Measurements from ENCODE around the gene UCHL5.
"Not testable (repeated sequence)": the region's sequence is repeated elsewhere in the genome, so short reads cannot be mapped to it uniquely, and the experiment has no call there.

UCHL5 gene

DNA sequence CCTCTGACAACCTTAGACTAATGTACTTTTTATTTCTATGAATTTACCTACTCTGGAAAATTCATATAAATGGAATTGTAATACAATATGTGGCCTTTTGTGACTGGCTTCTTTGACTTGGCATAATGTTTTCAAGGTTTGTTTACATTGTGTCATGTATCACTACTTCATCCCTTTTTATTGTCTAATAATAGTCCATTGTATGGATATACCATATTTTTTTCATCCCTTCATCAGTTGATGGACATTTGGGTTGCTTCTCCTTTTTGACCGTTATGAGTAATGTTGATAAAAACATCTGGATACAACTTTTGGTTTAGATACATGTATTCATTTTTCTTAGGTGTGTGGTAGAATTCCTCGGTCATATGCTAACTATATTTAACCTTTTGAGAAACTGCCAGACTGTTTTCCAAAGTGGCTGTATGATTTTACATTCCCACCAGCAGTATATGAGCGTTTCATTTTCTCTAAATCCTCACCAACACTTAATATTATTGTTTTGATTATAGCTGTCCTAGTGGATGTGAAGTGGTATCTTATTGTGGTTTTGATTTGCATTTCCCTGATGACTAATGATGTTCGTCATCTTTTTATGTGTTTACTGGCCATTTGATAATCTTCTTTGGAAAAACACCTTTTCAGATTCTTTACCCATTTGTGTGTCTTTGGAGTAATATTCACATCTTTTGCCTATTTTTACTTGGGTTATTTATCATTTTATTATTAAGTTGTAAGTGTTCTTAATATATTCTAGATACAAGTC lies 3.7 kb upstream of the UCHL5 start:
- no peak for DNase-seq

DNA sequence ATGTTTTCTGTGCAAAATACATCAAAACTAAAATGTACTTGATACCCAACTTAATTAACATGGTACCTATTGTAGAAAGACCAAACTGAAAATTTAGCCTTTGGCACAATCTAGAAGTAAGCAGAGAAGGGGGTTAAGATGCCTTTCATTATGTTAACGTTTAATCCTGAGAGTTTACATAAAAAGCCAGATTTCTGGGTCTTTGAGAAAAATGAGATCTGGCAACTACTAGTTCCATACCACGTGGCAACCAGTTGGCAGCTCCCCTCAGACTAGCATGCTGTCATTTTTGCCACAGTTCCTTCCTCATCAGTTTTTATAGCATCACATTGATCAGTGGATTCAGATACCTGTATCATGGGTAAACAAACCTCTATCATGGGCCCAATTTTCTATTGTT lies 1.8 kb upstream of the UCHL5 start:
- no peak for DNase-seq

DNA sequence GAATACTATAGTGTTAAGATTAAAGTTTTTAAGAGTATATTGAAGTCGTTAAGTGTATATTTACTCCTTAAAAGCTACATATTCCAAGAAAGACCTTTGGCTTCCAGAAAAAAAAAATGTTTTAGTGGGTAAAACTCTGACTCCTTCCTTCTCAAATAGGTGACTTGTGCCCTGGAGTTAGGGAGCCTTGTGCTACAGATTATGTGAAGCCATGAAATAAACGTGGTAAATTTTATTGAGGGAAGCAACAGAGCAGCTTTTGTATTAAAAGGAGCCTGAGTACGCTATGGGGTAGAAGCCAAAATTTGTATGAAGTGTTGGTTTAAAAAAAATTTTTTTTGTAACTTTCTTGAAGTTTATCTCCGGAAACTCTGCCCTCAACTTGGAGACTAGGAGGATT lies 1.2 kb upstream of the UCHL5 start:
- no peak for DNase-seq

DNA sequence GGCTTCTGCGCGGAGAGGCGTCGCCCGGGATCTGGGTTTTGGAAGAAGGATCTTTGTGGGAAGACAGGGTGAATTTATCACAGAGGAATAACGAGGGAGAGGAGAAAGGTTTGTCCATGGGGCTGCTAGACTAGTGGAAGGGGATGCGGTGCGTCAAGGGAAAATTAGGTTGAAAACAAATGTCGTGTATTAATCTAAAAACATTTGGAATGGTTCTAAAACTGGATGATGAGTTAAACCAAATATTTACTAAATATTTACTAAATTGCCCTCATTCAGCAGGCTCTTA lies 899 bp upstream of the UCHL5 start:
- no peak for DNase-seq

DNA sequence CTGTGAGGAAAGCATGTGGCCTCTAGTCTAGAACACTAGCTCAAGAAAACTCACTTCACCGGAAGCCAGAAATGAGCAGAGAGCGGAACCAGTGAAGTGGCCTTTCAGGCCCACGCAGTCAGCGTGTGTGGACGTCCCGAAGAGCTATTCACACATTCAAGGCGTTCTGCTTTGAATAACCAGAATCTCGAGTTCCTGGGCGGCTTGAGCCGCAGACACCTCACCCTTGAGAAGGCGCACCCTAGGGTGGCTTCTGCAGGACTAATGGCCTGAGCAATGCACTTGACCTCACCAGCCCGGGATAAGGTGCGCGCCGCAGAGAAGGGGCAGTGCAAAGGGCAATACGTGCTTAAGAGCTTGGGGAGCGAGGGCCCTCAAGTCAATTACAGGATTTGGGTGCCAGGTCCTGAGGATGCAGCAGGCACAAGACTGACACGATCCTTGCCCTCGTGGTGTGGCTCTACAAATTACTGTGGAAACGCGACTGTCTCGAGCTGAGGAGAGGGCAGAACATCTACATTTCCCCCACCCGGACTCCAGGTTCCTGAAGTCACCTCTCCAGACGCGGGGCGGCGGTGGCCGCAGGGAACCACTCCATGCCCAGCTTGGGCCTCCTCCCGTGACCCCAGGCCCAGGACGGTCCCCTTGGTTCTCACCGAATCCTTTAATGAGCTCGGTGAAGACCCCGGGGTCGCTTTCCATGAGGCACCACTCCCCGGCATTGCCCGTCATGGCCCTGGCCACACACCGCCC lies 455 bp downstream of the UCHL5 start:
- peak; percentile 20 for DNase-seq

DNA sequence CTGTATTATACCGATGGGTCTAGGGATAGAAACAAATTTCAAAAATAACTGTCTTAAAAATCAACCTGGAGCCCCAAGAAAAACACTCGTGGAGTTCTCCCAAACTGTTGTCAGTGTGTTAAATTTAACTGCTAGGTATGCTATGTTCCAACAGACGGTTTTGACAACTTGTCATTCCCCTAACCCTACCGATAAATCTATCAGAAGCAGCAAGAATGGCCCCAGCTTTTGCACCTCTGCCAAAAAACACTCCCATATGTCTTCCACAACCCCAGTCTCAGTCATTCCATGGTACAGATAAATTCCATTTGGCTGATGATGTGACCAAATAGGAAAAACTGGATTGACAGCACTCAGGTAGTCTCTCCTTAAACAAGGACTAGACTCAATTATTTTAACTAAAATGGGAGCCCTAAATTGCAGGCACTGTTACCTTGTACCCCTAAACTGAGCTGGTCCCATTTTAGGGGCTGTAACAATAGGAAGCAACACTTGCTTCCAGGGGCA lies 4.9 kb downstream of the UCHL5 start:
- no peak for DNase-seq

DNA sequence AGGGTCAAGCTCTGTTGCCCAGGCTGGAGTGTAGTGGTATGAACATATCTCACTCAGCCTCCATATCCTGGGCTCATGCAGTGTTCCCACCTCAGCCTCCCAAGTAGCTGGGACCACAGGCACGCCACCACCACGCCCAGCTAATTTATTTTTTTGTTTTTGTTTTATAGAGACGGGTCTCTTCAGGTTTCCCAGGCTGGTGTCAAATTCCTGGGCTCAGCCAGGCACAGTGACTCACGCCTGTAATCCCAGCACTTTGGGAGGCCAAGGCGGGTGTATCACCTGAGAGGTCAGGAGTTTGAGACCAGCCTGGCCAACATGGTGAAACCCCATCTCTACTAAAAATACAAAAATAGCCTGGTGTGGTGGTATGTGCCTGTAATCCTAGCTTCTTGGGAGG lies 10.2 kb downstream of the UCHL5 start:
- DNase-seq, result not testable (repeated sequence)

DNA sequence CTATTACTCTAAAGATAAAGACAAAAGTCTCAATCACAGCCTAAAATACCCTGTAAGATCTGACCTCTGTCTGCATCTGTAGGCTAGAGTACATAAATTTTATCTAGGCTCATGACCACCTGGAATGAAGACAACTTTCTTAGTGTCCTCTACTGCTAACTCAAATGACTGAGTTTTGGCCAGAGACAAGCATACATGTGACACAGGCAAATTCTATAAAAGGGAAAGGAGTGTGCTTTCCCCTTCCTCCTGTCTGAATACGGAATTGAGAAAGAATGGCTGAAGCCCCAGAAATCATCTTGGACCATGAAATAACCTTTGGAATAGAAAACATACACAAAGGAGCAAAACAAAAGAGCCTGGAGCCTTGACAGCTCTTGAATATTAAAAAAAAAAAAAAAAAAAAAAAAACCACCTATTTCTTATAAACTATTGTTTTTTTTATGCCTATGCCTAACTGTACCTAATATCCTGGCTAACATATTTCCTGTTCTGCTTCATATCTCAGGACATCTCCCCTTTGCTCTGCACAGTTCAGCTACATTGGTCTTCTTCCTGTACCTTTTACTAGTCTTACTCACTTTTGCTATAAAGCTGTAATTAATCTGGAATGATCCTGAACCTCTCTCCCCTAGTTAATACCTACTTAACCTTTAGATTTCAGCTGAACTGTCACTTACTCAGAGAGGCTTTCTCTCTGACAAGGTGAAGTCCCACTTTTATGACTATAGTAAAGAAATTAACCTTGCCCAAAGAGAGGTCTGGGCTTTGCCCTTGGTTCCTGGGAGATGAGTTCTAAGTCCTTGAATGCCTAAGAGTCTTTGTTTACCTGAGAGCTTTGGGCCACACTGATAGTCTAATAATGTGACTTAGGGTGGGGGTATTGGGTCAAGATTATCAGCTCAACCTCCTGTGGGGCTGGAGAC lies 16.1 kb downstream of the UCHL5 start:
- no peak for DNase-seq

DNA sequence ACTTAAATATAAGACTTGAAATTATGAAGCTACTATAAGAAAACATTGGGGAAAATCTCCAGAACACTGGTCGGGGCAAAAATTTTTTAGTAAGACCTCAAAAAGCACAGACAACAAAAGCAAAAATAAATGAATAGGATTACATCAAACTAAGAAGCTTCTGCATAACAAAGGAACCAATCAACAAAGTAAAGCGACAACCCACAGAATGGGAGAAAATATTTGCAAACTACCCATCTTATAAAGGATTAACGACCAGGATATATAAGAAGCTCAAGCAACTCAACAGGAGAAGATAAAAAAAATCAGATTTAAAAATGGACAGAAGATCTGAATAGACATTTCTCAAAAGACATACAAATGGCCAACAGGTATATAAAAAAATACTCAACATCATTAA lies 19.1 kb downstream of the UCHL5 start:
- no peak for DNase-seq

DNA sequence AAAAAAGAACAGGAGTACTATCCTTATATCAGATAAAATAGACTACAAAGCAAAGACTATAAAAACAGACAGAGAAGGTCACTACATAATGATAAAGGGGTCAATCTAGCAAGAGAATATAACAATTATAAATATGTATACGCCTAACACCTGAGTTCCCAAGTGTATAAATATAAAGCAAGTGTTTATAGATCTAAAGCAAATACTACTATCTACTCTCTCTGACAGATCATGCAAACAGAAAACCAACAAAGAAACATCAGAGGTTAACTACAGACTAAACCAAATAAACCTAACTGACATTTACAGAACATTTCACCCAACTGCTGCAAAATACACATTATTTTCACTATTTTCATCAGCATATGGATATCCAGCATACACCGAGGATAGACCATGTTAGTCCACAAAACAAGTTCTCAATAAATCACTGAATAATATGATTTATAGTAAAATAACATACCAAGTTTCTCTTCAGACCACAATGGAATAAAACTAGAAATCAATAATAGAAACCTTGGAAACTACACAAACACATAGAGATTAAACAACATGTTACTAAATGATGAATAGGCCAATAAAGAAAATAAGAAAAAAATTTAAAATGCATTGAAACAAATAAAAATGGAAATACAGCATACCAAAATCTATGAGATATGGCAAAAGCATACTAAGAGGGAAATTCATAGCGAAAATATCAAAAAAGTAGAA lies 22.7 kb downstream of the UCHL5 start:
- peak; percentile 29 for DNase-seq

DNA sequence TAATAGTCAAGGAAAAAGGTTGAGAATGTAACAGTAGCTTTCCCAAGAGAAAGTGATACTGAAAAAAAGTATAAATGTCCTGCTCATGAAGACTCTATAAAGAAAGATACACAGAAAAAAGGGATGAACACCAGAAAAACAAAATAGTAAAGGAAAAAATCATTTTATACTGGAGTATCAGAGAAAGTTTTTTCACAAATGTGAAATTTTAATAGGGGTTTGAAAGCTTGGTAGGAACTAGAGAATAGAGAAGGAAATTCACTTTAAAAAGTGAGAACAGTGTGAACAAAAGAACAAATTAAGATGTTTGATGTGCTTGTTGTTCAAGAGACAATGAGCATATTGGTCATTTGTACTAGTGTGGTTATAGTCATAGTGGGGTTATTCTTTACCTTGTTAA lies 25.6 kb downstream of the UCHL5 start:
- DNase-seq, result no peak

DNA sequence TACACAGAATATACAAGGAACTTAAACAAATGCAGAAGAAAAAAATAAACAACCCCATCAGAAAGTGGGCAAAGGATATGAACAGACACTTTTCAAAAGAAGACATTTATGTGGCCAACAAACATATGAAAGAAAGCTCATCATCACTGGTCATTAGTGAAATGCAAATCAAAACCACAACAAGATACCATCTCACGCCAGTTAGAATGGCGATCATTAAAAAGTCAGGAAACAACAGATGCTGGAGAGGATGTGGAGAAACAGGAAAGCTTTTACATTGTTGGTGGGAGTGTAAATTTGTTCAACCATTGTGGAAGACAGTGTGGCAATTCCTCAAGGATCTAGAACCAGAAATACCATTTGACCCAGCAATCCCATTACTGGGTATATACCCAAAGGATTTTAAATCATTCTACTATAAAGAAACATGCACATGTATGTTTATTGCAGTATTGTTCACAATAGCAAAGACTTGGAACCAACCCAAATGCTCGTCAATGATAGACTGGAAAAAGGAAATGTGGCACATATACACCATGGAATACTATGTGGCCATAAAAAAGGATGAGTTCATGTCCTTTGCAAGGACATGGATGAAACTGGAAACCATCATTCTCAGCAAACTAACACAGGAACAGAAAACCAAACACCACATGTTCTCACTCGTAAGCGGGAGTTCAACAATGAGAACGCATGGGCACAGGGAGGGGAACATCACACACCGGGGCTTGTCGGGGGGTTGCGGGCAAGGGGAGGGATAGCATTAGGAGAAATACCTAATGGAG lies 26.3 kb downstream of the UCHL5 start:
- not testable (repeated sequence) for DNase-seq

DNA sequence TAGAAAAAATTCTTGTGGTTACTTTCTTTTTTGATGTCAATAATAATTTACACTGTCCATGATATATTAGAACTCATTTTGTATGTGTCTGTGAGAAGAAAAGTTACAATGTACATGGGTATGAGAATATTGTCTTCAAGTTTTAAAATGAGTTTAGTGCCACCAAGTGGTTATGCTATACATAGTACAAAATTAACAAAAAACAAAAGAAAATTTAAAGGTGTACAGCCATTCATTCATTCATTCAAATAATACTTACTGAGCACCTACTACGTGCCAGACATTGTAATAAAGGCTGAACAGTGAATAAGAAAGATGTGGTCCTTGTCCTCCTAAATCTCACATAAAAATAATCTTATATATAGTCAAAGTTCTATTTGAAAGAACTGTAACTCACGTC lies 27.7 kb downstream of the UCHL5 start:
- DNase-seq, result no peak

DNA sequence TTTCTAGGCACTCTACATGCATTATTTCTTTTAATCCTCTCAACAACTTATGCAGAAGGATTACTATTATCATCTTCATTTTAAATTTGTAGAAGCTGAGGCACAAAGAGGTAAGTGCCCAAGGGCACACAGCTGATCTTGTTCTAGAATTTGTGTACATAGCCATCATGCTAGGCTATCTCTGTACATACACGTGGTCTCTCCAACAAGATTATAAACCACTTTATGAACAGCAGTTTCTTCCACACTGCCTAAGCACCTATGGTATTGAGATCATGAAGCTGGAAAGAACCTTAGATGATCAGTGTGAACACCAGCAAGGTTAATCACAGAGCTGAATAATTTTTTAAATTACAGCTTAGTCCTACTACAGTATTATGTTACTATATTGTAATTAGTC lies 28.9 kb downstream of the UCHL5 start:
- no peak for DNase-seq

DNA sequence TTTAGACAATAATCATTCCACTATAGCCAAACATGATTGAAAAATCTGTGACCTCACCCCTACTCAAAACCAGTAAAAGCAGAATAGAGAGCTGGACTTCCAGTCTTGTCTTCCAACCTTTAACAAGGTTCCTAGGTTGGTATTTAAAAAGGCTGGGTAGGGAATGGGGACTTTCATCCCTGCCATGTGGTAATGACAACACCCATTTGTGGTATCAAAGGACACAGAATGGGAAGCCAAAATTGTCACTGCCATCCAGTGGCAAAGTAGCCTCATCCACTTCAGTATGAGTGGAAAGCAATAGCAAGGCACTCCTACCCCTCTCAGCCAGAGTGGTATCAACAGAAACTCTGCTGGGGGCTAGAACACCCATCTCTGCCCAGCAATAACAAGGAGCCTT lies 33.9 kb downstream of the UCHL5 start:
- DNase-seq, result no peak

DNA sequence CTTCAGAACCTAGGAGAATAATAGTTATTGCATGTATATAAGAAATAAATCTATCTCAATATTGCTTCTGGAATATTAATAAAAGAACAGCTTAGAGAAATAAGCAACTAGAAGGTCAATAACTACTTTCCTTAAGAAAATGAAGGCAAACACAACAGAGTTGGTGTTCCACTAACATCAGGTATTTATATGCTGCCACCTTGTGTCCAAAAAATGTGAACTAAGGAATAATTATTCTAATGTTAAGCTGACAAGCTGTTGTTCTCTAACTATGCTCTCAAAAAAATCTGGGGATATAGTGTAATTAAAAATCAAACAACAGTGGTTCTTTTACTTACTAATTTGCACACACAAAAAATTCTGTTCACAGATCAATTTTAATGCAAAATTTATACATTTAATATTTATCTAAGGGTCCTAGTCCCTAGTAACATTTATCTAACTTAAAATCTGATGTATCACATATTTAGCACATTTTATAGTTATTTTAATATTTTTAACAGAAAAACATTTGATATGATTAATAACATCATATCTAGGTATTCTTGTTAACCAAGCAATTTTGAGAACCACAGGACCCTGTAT lies 39.6 kb downstream of the UCHL5 start:
- peak; percentile 27 for DNase-seq

DNA sequence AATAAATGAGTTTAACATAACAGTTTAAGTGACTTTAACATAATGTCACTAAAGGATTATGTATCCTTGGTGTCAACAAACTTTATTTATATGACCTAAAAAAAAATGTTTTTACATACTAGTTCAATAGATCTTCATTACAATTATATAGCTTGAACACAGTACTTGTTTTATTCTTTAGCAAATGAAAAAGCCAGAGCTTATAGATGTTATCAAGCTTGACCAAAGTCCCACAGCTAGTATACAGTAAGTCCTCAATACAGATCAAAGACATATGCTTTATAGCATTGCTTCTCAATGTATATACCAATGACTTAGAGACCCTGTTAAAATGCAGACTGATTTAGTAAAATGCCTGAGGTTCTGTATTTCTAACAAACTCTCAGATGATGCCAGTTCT lies 42.4 kb downstream of the UCHL5 start:
- no peak for DNase-seq

DNA sequence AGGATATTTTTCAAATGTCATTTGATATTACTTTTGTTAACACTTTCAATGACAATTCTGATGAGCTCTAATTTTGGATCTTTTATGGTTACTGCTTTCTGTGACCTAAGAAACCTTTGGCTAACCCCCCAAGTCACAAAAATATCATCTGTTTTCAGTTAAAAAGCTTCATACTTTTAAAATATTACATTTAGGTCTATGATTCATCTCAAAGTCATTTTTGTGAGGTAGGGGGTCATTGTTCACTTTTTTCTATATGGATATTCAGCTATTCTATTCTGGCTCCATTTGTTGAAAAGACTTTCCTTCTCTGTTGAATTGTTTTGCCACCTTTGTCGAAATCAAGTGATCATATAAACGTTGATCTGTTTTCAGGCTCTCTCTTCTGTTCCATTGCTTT lies 44.8 kb downstream of the UCHL5 start:
- DNase-seq, result no peak

DNA sequence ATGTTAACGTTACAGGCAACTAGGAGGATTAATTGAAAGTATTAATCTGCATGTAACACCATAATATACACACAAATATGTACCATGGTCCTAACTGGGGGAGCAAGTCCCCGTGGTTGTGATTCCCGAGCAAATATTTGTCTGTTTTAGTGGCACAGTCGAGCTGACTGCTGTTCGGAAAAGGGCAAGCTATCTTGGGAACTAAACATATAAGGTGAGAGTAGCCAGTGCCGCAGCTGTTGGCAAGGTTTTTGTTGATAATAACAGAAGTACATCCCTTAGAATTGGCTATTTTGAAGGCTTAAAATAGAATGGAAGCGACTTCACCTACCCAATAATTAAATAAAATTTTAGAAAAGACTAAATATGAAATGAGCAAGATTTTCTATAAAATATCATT lies 45.5 kb downstream of the UCHL5 start:
- DNase-seq, result no peak

DNA sequence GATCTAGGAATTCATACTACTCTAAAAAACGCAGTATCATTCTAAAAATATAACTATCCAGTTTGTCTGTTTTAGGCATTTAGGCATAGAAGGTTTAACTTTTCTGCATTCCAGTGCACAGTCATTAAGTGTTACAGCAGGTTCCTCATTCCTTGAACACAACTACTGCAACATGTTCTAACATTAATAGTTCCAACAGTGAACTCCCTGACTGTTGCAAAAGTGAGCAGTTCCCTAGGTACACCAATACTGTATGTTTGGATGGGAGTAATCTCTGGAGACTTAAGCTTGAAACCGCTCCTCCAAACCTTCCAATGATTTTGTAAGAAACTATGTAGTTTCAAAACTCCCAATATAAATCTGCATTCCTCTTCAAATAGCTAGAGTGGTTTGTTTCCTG lies 46.2 kb downstream of the UCHL5 start:
- DNase-seq, result no peak

DNA sequence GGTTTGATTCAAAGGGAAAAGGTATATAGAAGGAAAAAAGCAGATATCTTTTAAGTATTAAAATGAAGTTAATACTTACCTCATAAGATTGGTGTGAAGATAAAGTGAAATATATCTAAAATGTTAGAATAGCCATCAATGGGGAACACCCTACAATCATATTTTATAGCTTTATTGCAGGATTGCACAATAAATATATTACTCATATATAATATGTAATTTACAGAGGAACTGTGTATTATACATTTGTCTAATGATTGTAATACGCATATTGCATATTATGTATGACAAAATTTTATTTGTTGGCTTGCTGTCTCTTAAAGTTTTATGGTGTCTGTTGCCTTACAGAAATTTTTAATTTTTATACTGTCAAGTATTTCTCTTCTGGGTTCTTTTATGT lies 47.8 kb downstream of the UCHL5 start:
- no peak for DNase-seq

DNA sequence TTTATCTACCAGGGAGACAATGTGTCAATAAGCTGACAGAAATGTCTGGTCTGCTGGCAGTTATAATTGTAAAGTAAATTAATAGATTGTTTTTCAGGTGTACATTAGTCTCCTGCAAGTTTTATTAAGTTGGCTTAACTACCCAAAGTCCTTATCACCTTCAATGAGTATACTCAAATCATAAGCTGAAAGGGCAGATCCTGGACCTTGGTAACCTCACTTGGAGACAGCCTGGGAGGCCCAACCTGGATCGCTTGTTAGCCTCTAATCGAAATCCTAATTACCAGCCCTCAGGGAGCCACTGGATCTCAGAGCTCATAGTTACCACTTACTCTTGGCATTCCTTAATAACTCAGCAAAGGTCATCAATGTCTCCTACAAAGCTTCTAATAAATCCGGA lies 49.7 kb downstream of the UCHL5 start:
- no peak for DNase-seq

Measured in NCI-H526 treated with DMSO at 0.1 percent for 48 hours (cell line).